H1 (cell line): ENCODE results near the gene ADAMTS13. TPM values are rescaled to one million over a fixed set of nuclear protein-coding genes. Genes with fewer than 3 reads are reported as not detected.

Experiments used
- CTCF ChIA-PET: fragments of 300-600 bp; sonication (Branson Sonifier 250); formaldehyde crosslinking; loops from one replicate; lab custom pipeline; 2021; ENCODE audit not compliant: partially characterized antibody; lab: Charles Lee
- POLR2A ChIA-PET: fragments of 300-600 bp; sonication (Branson Sonifier 250); formaldehyde crosslinking; loops from one replicate; lab custom pipeline; 2021; ENCODE audit warnings: inconsistent platforms; ENCODE audit not compliant: partially characterized antibody; lab: Charles Lee
- DNase-seq, 2 experiments: peaks; one replicate each; pipeline versions ENCODE4 v3.0.0 to v3.0.0-alpha.2; 2010 to 2022; ENCODE audit warnings: low spot score in 2 of 2, low read depth in 1 of 2, mixed read lengths in 1 of 2
- FAIRE-seq: peaks from 2 replicates; lab custom pipeline; 2011; peaks lifted over from hg19 to GRCh38; lab: Jason Lieb, UNC
- H2AFZ ChIP-seq: 2 replicates; pipeline ENCODE4 v1.8.1; 2012; ENCODE audit warnings: low read length, inconsistent platforms
- H2AK5ac ChIP-seq: 2 replicates; pipeline ENCODE4 v1.6.1; 2013; ENCODE audit warnings: low read depth, low read length
- H2BK120ac ChIP-seq: replicated peaks from 2 replicates; pipeline ENCODE3; 2013; ENCODE audit warnings: low read depth, low read length, inconsistent platforms
- H2BK12ac ChIP-seq: 2 replicates; pipeline ENCODE4 v1.6.1; 2013; ENCODE audit warnings: low read depth, low read length
- H2BK15ac ChIP-seq: 2 replicates; pipeline ENCODE4 v1.6.1; 2013; ENCODE audit warnings: low read length
- H2BK20ac ChIP-seq: 2 replicates; pipeline ENCODE4 v1.6.1; 2013; ENCODE audit warnings: low read length
- H2BK5ac ChIP-seq: 2 replicates; pipeline ENCODE4 v1.6.1; 2013; ENCODE audit warnings: low read depth, low read length
- H3K14ac ChIP-seq: 2 replicates; pipeline ENCODE4 v1.6.1; 2013; ENCODE audit warnings: inconsistent platforms; ENCODE audit not compliant: insufficient read length
- H3K18ac ChIP-seq: 2 replicates; pipeline ENCODE4 v1.6.1; 2013; ENCODE audit warnings: low read length; ENCODE audit errors: extremely low read depth
- H3K23ac ChIP-seq: 2 replicates; pipeline ENCODE4 v1.6.1; 2013; ENCODE audit warnings: inconsistent platforms; ENCODE audit not compliant: insufficient read length
- H3K23me2 ChIP-seq: 2 replicates; pipeline ENCODE4 v1.6.1; 2013; ENCODE audit warnings: low read depth, low read length
- H3K27ac ChIP-seq: 2 replicates; pipeline ENCODE4 v1.6.1; 2011; ENCODE audit warnings: low read depth, low read length, inconsistent platforms
- H3K27me3 ChIP-seq, 4 experiments: replicated peaks in 1 of 4; 1 replicate in 1 of 4; 2 replicates in 3 of 4; pipeline versions ENCODE4 v1.6.1 to v1.8.1; 2011 to 2013; ENCODE audit warnings: low read length in 3 of 4, mild to moderate bottlenecking in 3 of 4, inconsistent platforms in 2 of 4, mixed read lengths in 2 of 4, moderate library complexity in 1 of 4; ENCODE audit not compliant: control insufficient read depth in 3 of 4, insufficient read depth in 3 of 4; ENCODE audit errors: extremely low read depth in 1 of 4
- H3K36me3 ChIP-seq, 4 experiments: 2 replicates each; pipeline versions ENCODE4 v1.6.1 to v1.8.1; 2011 to 2013; ENCODE audit warnings: mild to moderate bottlenecking in 4 of 4, low read length in 3 of 4, moderate library complexity in 2 of 4, control low read depth in 1 of 4, inconsistent platforms in 1 of 4; ENCODE audit not compliant: insufficient read depth in 4 of 4, control insufficient read depth in 2 of 4
- H3K4ac ChIP-seq: replicated peaks from 2 replicates; pipeline ENCODE3; 2013; ENCODE audit warnings: low read length, low read depth, mixed read lengths, inconsistent platforms; ENCODE audit not compliant: insufficient read length
- H3K4me1 ChIP-seq, 4 experiments: replicated peaks in 1 of 4; 1 replicate in 1 of 4; 2 replicates in 3 of 4; pipeline versions ENCODE4 v1.6.1 to v1.8.1; 2011 to 2013; ENCODE audit warnings: low read length in 3 of 4, inconsistent platforms in 2 of 4, mixed read lengths in 1 of 4; ENCODE audit not compliant: insufficient read depth in 4 of 4, control insufficient read depth in 3 of 4
- H3K4me2 ChIP-seq, 2 experiments: 2 replicates each; pipeline versions ENCODE4 v1.6.1 to v1.8.1; 2011 to 2013; ENCODE audit warnings: low read depth in 2 of 2, low read length in 2 of 2, control low read depth in 1 of 2, inconsistent platforms in 1 of 2, mild to moderate bottlenecking in 1 of 2; ENCODE audit not compliant: insufficient read depth in 1 of 2
- H3K4me3 ChIP-seq, 4 experiments: fragments of 200-600, 300-600 bp in 1 of 4; sonication (generic), shearing (Covaris generic), sonication (Bioruptor Twin) in 1 of 4; 2 replicates each; pipeline versions ENCODE4 v1.5.1 to v1.8.1; 2011 to 2016; ENCODE audit warnings: low read length in 4 of 4, low read depth in 3 of 4, control low read depth in 2 of 4, inconsistent platforms in 2 of 4, mild to moderate bottlenecking in 2 of 4, mixed read lengths in 1 of 4, moderate library complexity in 1 of 4; ENCODE audit not compliant: insufficient read depth in 2 of 4; ENCODE audit errors: extremely low read depth in 1 of 4
- H3K56ac ChIP-seq: replicated peaks from 2 replicates; pipeline ENCODE3; 2013; ENCODE audit warnings: low read depth, mild to moderate bottlenecking, mixed read lengths, low read length, inconsistent platforms; ENCODE audit not compliant: insufficient read length
- H3K79me1 ChIP-seq: 2 replicates; pipeline ENCODE4 v1.6.1; 2013; ENCODE audit warnings: low read depth, low read length, control low read depth
- H3K79me2 ChIP-seq, 2 experiments: 2 replicates each; pipeline versions ENCODE4 v1.6.1 to v1.8.1; 2012 to 2013; ENCODE audit warnings: low read length in 2 of 2, mild to moderate bottlenecking in 2 of 2, inconsistent platforms in 1 of 2; ENCODE audit not compliant: insufficient read depth in 2 of 2, control insufficient read depth in 1 of 2
- H3K9ac ChIP-seq, 4 experiments: replicated peaks in 1 of 4; 1 replicate in 1 of 4; 2 replicates in 3 of 4; pipeline versions ENCODE4 v1.6.1 to v1.8.1; 2011 to 2013; ENCODE audit warnings: low read depth in 3 of 4, low read length in 3 of 4, control low read depth in 2 of 4, mild to moderate bottlenecking in 2 of 4, moderate library complexity in 2 of 4, inconsistent platforms in 1 of 4; ENCODE audit errors: extremely low read depth in 1 of 4
- H3K9me3 ChIP-seq, 2 experiments: 2 replicates each; pipeline versions ENCODE4 v1.6.1 to v1.8.1; 2012 to 2013; ENCODE audit warnings: mild to moderate bottlenecking in 2 of 2, moderate library complexity in 2 of 2, control low read depth in 1 of 2, inconsistent platforms in 1 of 2, low read depth in 1 of 2, low read length in 1 of 2, mixed read lengths in 1 of 2; ENCODE audit not compliant: insufficient read depth in 2 of 2
- H4K20me1 ChIP-seq, 2 experiments: replicated peaks in 1 of 2; 2 replicates each; pipeline versions ENCODE3 to v1.8.1; 2011 to 2013; ENCODE audit warnings: inconsistent platforms in 2 of 2, low read length in 2 of 2, mild to moderate bottlenecking in 1 of 2; ENCODE audit not compliant: insufficient read depth in 2 of 2, control insufficient read depth in 1 of 2
- H4K5ac ChIP-seq: 2 replicates; pipeline ENCODE4 v1.6.1; 2013; ENCODE audit warnings: low read length, low read depth, mixed read lengths, inconsistent platforms; ENCODE audit not compliant: insufficient read length
- H4K8ac ChIP-seq: 2 replicates; pipeline ENCODE4 v1.8.0; 2013; ENCODE audit warnings: mild to moderate bottlenecking, moderate library complexity, low read length, inconsistent platforms; ENCODE audit not compliant: insufficient read depth; ENCODE audit errors: extremely low read depth
- H4K91ac ChIP-seq: replicated peaks from 2 replicates; pipeline ENCODE3; 2013; ENCODE audit warnings: low read length, mixed read lengths, inconsistent platforms; ENCODE audit not compliant: insufficient read length
- GABPA ChIP-seq: IDR thresholded peaks from 2 replicates; pipeline ENCODE4 v1.6.1; 2011; ENCODE audit warnings: mild to moderate bottlenecking, low read length, moderate library complexity, borderline replicate concordance; ENCODE audit not compliant: insufficient read depth
- POLR2A ChIP-seq, 2 experiments: IDR thresholded peaks; 1 replicate in 1 of 2; 2 replicates in 1 of 2; pipeline ENCODE4 v1.6.1; 2011; ENCODE audit warnings: low read depth in 2 of 2, low read length in 2 of 2, mild to moderate bottlenecking in 2 of 2; ENCODE audit errors: control extremely low read depth in 1 of 2
- POLR2AphosphoS5 ChIP-seq: IDR thresholded peaks from 2 replicates; pipeline ENCODE4 v1.6.1; 2011; ENCODE audit warnings: low read depth, low read length
- RBBP5 ChIP-seq: IDR thresholded peaks from 2 replicates; pipeline ENCODE4 v1.7.1; 2012; ENCODE audit warnings: low read depth, mild to moderate bottlenecking, inconsistent platforms, low read length, moderate library complexity, borderline replicate concordance
- YY1 ChIP-seq: IDR thresholded peaks from 2 replicates; pipeline ENCODE4 v1.6.1; 2011; ENCODE audit warnings: low read depth, mild to moderate bottlenecking, low read length
- WGBS, 2 experiments: shearing (Covaris generic) in 1 of 2; methylation state at CpG; one replicate each; pipeline versions ENCODE4 v1.1.6 to v1.1.7; 2013 to 2015; ENCODE audit warnings: low lambda C conversion rate in 2 of 2, mixed read lengths in 2 of 2, inconsistent platforms in 1 of 2, low coverage in 1 of 2, missing lambda C conversion rate in 1 of 2; ENCODE audit not compliant: insufficient replicate concordance in 2 of 2, insufficient coverage in 1 of 2, insufficient read length in 1 of 2; ENCODE audit errors: extremely low coverage in 1 of 2, missing lambda C conversion rate in 1 of 2; 5-methylcytosine and 5-hydroxymethylcytosine counted together
- polyA plus RNA-seq, 7 experiments: library from polyadenylated mRNA; depleted of rRNA in 3 of 7; stranded (reverse) in 5 of 7; unstranded in 2 of 7; fragments of >200 nt in 5 of 7; fragments of 200-250 nt in 2 of 7; gene quantifications; 1 replicate in 5 of 7; 2 replicates in 1 of 7; 4 replicates in 1 of 7; pipeline versions ENCODE4 v1.2.1 to v1.2.3, GENCODE V29; 2011 to 2013; ENCODE audit warnings: missing spikeins in 2 of 7, mixed read lengths in 2 of 7
- total RNA-seq: library from RNA; stranded (reverse); fragmentation: NEBNext Ultra II Directional; extraction: Animal tissue kit (Norgen Biotek cat#: 25700); gene quantifications from 2 replicates; pipeline ENCODE4 v1.2.1, GENCODE V29; 2021
- TF ChIP-seq, protein P1 (sequence below), 3 experiments: IDR thresholded peaks; 1 replicate in 2 of 3; 2 replicates in 1 of 3; pipeline versions ENCODE4 v1.5.1 to v1.6.1; 2011; ENCODE audit warnings: low read length in 3 of 3, mild to moderate bottlenecking in 3 of 3, inconsistent platforms in 2 of 3, low read depth in 1 of 3, moderate library complexity in 1 of 3; ENCODE audit not compliant: insufficient read depth in 1 of 3; ENCODE audit errors: control extremely low read depth in 1 of 3
- TF ChIP-seq, protein P2 (sequence below): IDR thresholded peaks from 2 replicates; pipeline ENCODE4 v1.6.1; 2012; ENCODE audit warnings: inconsistent platforms

The ADAMTS13 gene
- total and polyA plus RNA-seq, 2 of the 8 experiments (the other 6 are each of a cell fraction or from before 2014, with no cell fraction given), result 4.4 to 5.8 TPM

DNA sequence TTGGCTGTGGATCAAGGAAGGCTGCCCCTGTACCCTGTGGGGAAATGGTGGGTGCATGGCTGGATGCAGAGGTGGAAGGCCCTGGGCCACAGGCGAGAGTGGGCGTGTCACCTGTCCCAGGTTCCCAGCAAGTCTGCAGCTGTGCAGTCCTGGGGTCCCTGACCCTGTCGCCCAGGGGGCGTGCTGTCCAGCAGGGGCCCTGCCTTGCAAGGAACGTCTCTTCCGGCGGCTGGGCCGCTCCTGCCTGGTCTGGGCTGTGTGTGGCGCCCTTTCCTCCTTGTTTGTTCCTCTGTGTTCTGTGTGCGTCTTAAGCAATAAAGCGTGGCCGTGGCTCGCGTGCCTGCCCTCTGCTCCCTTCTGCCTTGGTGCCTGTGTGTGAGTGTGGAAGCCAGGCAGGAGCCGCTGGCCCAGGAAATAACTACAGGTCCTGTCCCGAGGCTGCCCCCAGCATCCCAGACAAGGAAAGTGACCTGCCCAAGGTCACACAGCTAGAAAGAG is 48.3 kb downstream of the ADAMTS13 start:
- Histone ChIP-seq H3K4me3 (no peak overlapping the region), H3K9ac (no peak overlapping the region), H3K18ac (peak overlapping the region; percentile 32; the same call in 1 of the 2 replicates), H2BK5ac (no peak overlapping the region; the same call in none of the 2 replicates), H2BK20ac (no peak overlapping the region), H3K23ac (no peak overlapping the region), H3K9me3 (no peaks in the 10 kb centered on the region), H3K27me3 (no peaks in the 10 kb centered on the region), H3K36me3 (peaks cover 0 to 21% (median 4%) of the 10 kb centered on the region in 4 experiments; a peak in 5 of 8 replicates), H2BK15ac (no peak overlapping the region)
- DNase-seq, result no peak
- 78% methylated on average over 12 of the region's 16 CpGs; no CpG with 5 or more reads in 1 of the 2 experiments for WGBS, 2 experiments
- TF ChIP-seq, protein P1, sequence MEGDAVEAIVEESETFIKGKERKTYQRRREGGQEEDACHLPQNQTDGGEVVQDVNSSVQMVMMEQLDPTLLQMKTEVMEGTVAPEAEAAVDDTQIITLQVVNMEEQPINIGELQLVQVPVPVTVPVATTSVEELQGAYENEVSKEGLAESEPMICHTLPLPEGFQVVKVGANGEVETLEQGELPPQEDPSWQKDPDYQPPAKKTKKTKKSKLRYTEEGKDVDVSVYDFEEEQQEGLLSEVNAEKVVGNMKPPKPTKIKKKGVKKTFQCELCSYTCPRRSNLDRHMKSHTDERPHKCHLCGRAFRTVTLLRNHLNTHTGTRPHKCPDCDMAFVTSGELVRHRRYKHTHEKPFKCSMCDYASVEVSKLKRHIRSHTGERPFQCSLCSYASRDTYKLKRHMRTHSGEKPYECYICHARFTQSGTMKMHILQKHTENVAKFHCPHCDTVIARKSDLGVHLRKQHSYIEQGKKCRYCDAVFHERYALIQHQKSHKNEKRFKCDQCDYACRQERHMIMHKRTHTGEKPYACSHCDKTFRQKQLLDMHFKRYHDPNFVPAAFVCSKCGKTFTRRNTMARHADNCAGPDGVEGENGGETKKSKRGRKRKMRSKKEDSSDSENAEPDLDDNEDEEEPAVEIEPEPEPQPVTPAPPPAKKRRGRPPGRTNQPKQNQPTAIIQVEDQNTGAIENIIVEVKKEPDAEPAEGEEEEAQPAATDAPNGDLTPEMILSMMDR (IDR thresholded peaks at IDR 0.05; ENCODE audit: control extremely low read depth in 1 of 3, insufficient read depth in 1 of 3, low read depth in 1 of 3, low read length in 3 of 3), result peak in 2 of 3 experiments; percentile 22 to 37; a peak in 2 of 4 replicates
- TF ChIP-seq POLR2A (IDR thresholded peaks at IDR 0.05; ENCODE audit: control extremely low read depth in 1 of 2, low read depth in 2 of 2, low read length in 2 of 2) (no peak), GABPA (peak; percentile 32; the same call in 1 of the 2 replicates), POLR2AphosphoS5 (peak; percentile 20; the same call in 1 of the 2 replicates), YY1 (no peak), RBBP5 (no peak)
- TF ChIP-seq, protein P2, sequence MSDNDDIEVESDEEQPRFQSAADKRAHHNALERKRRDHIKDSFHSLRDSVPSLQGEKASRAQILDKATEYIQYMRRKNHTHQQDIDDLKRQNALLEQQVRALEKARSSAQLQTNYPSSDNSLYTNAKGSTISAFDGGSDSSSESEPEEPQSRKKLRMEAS, result no peak
- TF ChIP-seq, all 59 proteins: peak for 3
- Histone ChIP-seq H2BK120ac (no peak overlapping the region), H3K4me1 (no peaks in the 10 kb centered on the region; a peak in 2 of 7 replicates), H4K91ac (no peak overlapping the region), H4K5ac (no peak overlapping the region), H3K4me2 (no peak overlapping the region), H2BK12ac (no peak overlapping the region), H3K56ac (no peak overlapping the region), H3K4ac (no peak overlapping the region), H4K20me1 (peaks cover 4 to 26% of the 10 kb centered on the region in 2 experiments), H2AFZ (no peak overlapping the region), H3K23me2 (no peaks in the 10 kb centered on the region), H3K27ac (no peak overlapping the region), H3K14ac (no peak overlapping the region), H2AK5ac (no peak overlapping the region), H3K79me1 (no peaks in the 10 kb centered on the region; the same call in none of the 2 replicates), H3K79me2 (no peaks in the 10 kb centered on the region), H4K8ac (no peak overlapping the region)
- FAIRE-seq, result no peak
- ChIA-PET POLR2A (interaction anchor here (0.8 to 2.1 kb wide), 6 partner anchors 12 to 113 kb away, joined by 3 to 9 read pairs (median 4); no protein-coding TSS in a partner anchor), CTCF (interaction anchor here (0.9 to 1.7 kb wide), 9 partner anchors 8 to 256 kb away, joined by 3 to 5 read pairs (median 3); partner anchors contain the start of gene SLC2A6)
